OCI-LY7 (cell line): ENCODE measurements around the gene GNAO1. TPM values are rescaled to one million over a fixed set of nuclear protein-coding genes. Genes with fewer than 3 reads are reported as not detected.

ENCODE experiments used
- BruUV-seq: library from RNA; stranded (reverse); fragments of 400-500 nt; replicated peaks from 2 replicates; lab custom pipeline; 2021; lab: Mats Ljungman, UMichigan
- CTCF ChIA-PET: fragments of 300-600 bp; sonication (Branson Sonifier 250); formaldehyde crosslinking; loops from one replicate; lab custom pipeline; 2022; ENCODE audit warnings: antibody characterized with exemption; ENCODE audit not compliant: unreplicated experiment; lab: Charles Lee
- POLR2A ChIA-PET: fragments of 300-600 bp; sonication (Branson Sonifier 250); formaldehyde crosslinking; loops from one replicate; lab custom pipeline; 2022; ENCODE audit warnings: antibody characterized with exemption; lab: Charles Lee
- DNase-seq: peaks from one replicate; pipeline ENCODE4 v3.0.0-alpha.2; 2015; ENCODE audit warnings: low spot score
- H2AFZ ChIP-seq: fragments of 200-600 bp; sonication (generic), shearing (Covaris generic); 2 replicates; pipeline ENCODE4 v1.6.1; 2014; ENCODE audit warnings: mild to moderate bottlenecking, antibody characterized with exemption, low read length, moderate library complexity
- H3K27ac ChIP-seq: fragments of 200-600 bp; sonication (generic); 2 replicates; pipeline ENCODE4 v1.5.1; 2014; ENCODE audit warnings: mixed run types, low read depth, mild to moderate bottlenecking, moderate library complexity, low read length, inconsistent platforms; ENCODE audit not compliant: poor library complexity, severe bottlenecking
- H3K36me3 ChIP-seq: fragments of 200-600 bp; sonication (generic); 2 replicates; pipeline ENCODE4 v1.6.1; 2014; ENCODE audit warnings: mild to moderate bottlenecking, antibody characterized with exemption, low read length, moderate library complexity, mixed read lengths; ENCODE audit not compliant: insufficient read depth
- H3K4me1 ChIP-seq: fragments of 200-600 bp; sonication (generic); 2 replicates; pipeline ENCODE4 v1.5.1; 2014; ENCODE audit warnings: mild to moderate bottlenecking, low read length; ENCODE audit not compliant: insufficient read depth, poor library complexity, severe bottlenecking
- H3K4me2 ChIP-seq: fragments of 200-600 bp; sonication (generic); 2 replicates; pipeline ENCODE4 v1.6.1; 2014; ENCODE audit warnings: mild to moderate bottlenecking, low read length
- H3K4me3 ChIP-seq: fragments of 200-600 bp; sonication (generic); 2 replicates; pipeline ENCODE4 v1.5.1; 2014; ENCODE audit warnings: mild to moderate bottlenecking, low read depth, low read length; ENCODE audit not compliant: poor library complexity, severe bottlenecking
- H3K79me2 ChIP-seq: fragments of 200-600 bp; sonication (generic); 2 replicates; pipeline ENCODE4 v1.6.1; 2016; ENCODE audit warnings: low read depth, mild to moderate bottlenecking, low read length, moderate library complexity, mixed read lengths; ENCODE audit not compliant: insufficient read depth
- H3K9me2 ChIP-seq: fragments of 200-600 bp; sonication (generic); 2 replicates; pipeline ENCODE4 v1.6.1; 2016; ENCODE audit warnings: mild to moderate bottlenecking, low read length, mixed read lengths; ENCODE audit not compliant: insufficient read depth
- H3K9me3 ChIP-seq: fragments of 200-600 bp; sonication (generic); 2 replicates; pipeline ENCODE4 v1.6.1; 2014; ENCODE audit warnings: mild to moderate bottlenecking, mixed run types, low read length, mixed read lengths
- H4K20me1 ChIP-seq: fragments of 200-600 bp; sonication (generic); 2 replicates; pipeline ENCODE4 v1.6.1; 2014; ENCODE audit warnings: mild to moderate bottlenecking, antibody characterized with exemption, low read length, moderate library complexity, mixed read lengths; ENCODE audit not compliant: insufficient read depth
- EZH2phosphoT487 ChIP-seq: fragments of 200-600 bp; sonication (generic); IDR thresholded peaks from 2 replicates; pipeline ENCODE4 v1.6.1; 2018; ENCODE audit warnings: low read depth, borderline replicate concordance, mild to moderate bottlenecking, mixed run types, antibody characterized with exemption, low read length, moderate library complexity, mixed read lengths
- intact Hi-C: fragments of 100-400 bp; cut with micrococcal nuclease; formaldehyde crosslinking; loops from one replicate; pipeline ENCODE4 v1.10.0; 2022; ENCODE audit not compliant: unreplicated experiment
- total RNA-seq, 2 experiments: library from RNA; depleted of rRNA in 1 of 2; stranded (reverse); fragments of >200 nt in 1 of 2; shearing (Covaris generic) in 1 of 2; gene quantifications; 2 replicates each; pipeline ENCODE4 v1.2.3, GENCODE V29; 2014 to 2022
- TF ChIP-seq, protein P1 (sequence below): fragments of 200-600 bp; sonication (generic); conservative IDR thresholded peaks from 2 replicates; pipeline ENCODE4 v1.5.1; 2014; ENCODE audit warnings: mild to moderate bottlenecking, antibody characterized with exemption, low read length, moderate library complexity, mixed read lengths

GNAO1 gene
- total RNA-seq, 2 experiments from 2014 or later = not detected

DNA sequence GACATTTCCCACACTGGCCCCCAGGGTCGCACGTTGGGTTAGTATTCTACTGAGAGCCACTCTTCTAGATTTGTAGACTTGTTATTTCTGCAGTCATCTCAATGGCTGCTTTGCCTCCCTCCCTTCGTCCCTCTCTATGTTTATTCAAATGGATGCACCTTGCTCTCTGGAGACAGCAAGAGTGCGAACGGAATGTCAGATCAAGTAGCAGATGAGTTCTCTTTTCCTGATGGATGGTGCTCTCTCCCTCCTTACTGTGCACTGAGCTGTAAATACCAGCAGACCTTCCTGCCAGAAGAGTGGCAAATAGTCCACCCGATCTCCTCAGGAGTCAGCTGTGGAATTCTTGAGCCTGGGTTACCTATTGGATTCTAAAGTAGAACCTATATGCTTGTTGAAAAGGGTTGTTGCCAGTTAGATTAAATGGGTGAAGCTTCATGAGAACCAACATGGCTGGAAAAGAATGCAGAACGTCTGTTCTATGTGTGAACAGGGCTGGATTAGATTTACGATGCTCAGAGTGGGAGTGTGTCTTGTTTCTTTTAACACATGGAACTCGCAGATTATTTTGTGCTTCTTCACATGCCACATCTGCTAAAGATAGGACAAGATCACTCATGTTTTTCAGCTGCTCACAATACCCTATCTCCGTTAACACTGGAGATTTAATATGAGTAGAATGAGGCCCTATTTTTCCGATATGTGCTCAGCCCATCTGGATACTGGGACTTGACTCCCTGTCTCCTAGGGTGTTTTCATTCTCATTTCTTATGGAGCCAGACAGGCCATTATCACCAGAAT is 6.1 kb downstream of the GNAO1 start:
- ChIA-PET CTCF (no interaction called here), POLR2A (no interaction called here)
- Histone ChIP-seq H4K20me1 (no peaks in the 10 kb centered on the region), H3K79me2 (no peaks in the 10 kb centered on the region), H3K27ac (no peak overlapping the region), H3K4me2 (no peak overlapping the region), H3K9me2 (no peaks in the 10 kb centered on the region), H3K4me1 (no peaks in the 10 kb centered on the region), H3K36me3 (no peaks in the 10 kb centered on the region), H2AFZ (no peak overlapping the region), H3K4me3 (no peak overlapping the region), H3K9me3 (no peaks in the 10 kb centered on the region)
- TF ChIP-seq EZH2phosphoT487 = no peak
- TF ChIP-seq, protein P1, sequence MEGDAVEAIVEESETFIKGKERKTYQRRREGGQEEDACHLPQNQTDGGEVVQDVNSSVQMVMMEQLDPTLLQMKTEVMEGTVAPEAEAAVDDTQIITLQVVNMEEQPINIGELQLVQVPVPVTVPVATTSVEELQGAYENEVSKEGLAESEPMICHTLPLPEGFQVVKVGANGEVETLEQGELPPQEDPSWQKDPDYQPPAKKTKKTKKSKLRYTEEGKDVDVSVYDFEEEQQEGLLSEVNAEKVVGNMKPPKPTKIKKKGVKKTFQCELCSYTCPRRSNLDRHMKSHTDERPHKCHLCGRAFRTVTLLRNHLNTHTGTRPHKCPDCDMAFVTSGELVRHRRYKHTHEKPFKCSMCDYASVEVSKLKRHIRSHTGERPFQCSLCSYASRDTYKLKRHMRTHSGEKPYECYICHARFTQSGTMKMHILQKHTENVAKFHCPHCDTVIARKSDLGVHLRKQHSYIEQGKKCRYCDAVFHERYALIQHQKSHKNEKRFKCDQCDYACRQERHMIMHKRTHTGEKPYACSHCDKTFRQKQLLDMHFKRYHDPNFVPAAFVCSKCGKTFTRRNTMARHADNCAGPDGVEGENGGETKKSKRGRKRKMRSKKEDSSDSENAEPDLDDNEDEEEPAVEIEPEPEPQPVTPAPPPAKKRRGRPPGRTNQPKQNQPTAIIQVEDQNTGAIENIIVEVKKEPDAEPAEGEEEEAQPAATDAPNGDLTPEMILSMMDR = no peak
- DNase-seq = no peak
- intact Hi-C loops = no loop called here
- BruUV-seq = no TSS peak

DNA sequence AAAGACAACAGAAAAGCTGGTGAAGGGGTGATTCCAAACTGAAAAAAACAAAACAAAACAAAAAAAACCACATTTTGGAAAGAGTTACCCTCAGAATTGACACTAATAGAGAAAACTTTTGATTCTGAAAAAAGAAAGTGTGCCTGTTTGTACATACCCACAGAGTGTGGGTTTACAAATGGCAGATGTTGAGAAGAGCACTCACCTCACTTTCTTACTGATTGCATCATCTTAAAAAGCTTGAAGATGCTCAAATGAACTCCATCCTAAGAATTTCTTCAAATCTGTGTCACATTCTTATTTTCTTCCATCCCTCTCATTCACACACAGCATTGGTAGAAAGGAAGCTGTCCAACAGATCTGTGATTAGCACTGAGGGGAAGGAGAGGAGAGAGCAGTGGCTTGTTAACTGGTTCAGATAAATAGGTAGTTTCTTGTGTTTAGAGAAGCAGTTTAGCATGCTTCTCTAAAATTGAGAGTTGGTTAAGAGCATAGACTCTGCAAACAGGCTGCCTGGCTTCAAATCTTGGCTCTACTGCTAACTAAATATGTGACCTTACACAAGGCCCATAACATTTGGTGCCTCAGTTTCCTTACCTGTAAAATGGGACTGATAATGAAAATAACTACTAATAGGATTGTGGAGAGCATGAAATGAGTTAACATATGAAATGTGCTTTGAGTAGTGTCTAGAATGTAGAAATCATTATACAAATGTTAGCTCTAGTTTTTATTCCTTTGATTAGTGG is 6.9 kb downstream of the GNAO1 start:
- H2AFZ ChIP-seq = no peak overlapping the region
- no peaks in the 10 kb centered on the region for H3K36me3 ChIP-seq
- H4K20me1 ChIP-seq = no peaks in the 10 kb centered on the region
- TF ChIP-seq, protein P1 = no peak
- TF ChIP-seq EZH2phosphoT487 = no peak
- BruUV-seq = no TSS peak
- no peak overlapping the region for H3K27ac ChIP-seq
- no peak for DNase-seq
- no peaks in the 10 kb centered on the region for H3K79me2 ChIP-seq
- no peaks in the 10 kb centered on the region for H3K9me2 ChIP-seq
- no peak overlapping the region for H3K4me2 ChIP-seq
- intact Hi-C loops = no loop called here
- no peaks in the 10 kb centered on the region for H3K9me3 ChIP-seq
- no peak overlapping the region for H3K4me3 ChIP-seq
- CTCF ChIA-PET = no interaction called here
- POLR2A ChIA-PET = interaction anchor here (0.6 kb wide), 1 partner anchor 125 kb away, joined by 3 read pairs; no protein-coding TSS in a partner anchor
- no peaks in the 10 kb centered on the region for H3K4me1 ChIP-seq
